HCT116 (cell line): Measurements from ENCODE around the gene TTC16.

Experiments
- CEBPB ChIP-seq: IDR thresholded peaks from 2 replicates; pipeline ENCODE4 v1.6.1; 2012; ENCODE audit warnings: low read depth
- CTCF ChIP-seq, 3 experiments: fragments of 200-600 bp in 1 of 3; sonication (generic) in 1 of 3; IDR thresholded peaks in 2 of 3; conservative IDR thresholded peaks in 1 of 3; 2 replicates each; pipeline ENCODE4 v1.5.1; 2012 to 2017; ENCODE audit warnings: low read depth in 2 of 3, low read length in 2 of 3, antibody characterized with exemption in 1 of 3, borderline replicate concordance in 1 of 3, control low read depth in 1 of 3, mild to moderate bottlenecking in 1 of 3, mixed read lengths in 1 of 3, mixed run types in 1 of 3, moderate library complexity in 1 of 3; ENCODE audit not compliant: insufficient read depth in 1 of 3
- EZH2 ChIP-seq: fragments of 200-600 bp; sonication (generic); IDR thresholded peaks from 2 replicates; pipeline ENCODE4 v1.6.1; 2017; ENCODE audit warnings: antibody characterized with exemption, mixed run types
- POLR2A ChIP-seq: IDR thresholded peaks from 2 replicates; pipeline ENCODE4 v1.7.0; 2011; ENCODE audit warnings: borderline replicate concordance; ENCODE audit not compliant: insufficient read depth, insufficient read length; ENCODE audit errors: extremely low read depth
- POLR2AphosphoS5 ChIP-seq: IDR thresholded peaks from 2 replicates; pipeline ENCODE4 v1.6.1; 2011; ENCODE audit warnings: mild to moderate bottlenecking, low read depth, low read length, moderate library complexity
- REST ChIP-seq: IDR thresholded peaks from 2 replicates; pipeline ENCODE4 v1.6.1; 2012; ENCODE audit warnings: low read depth
- TCF7L2 ChIP-seq: IDR thresholded peaks from 2 replicates; pipeline ENCODE4 v1.7.0; 2011; ENCODE audit warnings: borderline replicate concordance, inconsistent platforms; ENCODE audit not compliant: insufficient read depth, insufficient read length; ENCODE audit errors: extremely low read depth

GRCh38 chr9:127705577-127706379 is 10.1 kb upstream of the TTC16 start:
- TF ChIP-seq CTCF (IDR thresholded peaks at IDR 0.05 in 2 of 3, conservative IDR thresholded peaks at IDR 0.05 in 1 of 3; ENCODE audit: borderline replicate concordance in 1 of 3, insufficient read depth in 1 of 3, low read depth in 2 of 3, low read length in 2 of 3) (no peak), CEBPB (no peak), POLR2A (no peak), POLR2AphosphoS5 (no peak), REST (no peak), EZH2 (no peak), TCF7L2 (no peak)
